ENCODE data around the gene PEX13.
"Not testable (repeated sequence)": the region's sequence is repeated elsewhere in the genome, so short reads cannot be mapped to it uniquely, and the experiment has no call there.

Gene PEX13

GRCh38 chr2:61011678-61012077, 5.8 kb upstream of the PEX13 start:
- DNase-seq = no peak

DNA sequence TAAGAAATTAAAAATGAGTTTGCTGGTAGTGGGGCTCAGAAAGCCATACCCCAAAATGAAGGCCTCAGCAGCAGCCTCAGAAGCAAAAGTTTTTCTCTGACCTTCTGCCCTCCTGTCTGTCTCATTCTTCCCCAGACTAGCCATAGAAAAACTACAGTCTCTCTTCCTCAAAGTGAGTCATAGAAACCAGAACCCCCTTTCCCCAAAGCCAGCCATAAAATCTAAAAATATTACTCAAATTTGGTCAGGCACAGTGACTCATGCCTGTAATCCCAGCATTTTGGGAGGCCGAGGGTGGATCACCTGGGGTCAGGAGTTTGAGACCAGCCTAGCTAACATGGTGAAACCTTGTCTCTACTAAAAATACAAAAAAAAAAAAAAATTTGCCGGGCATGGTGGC, 5.2 kb upstream of the PEX13 start:
- DNase-seq = not testable (repeated sequence)

- DNase-seq = no peak
These were observed 4.1 kb upstream of the PEX13 start for GRCh38 chr2:61013382-61013781.

DNA sequence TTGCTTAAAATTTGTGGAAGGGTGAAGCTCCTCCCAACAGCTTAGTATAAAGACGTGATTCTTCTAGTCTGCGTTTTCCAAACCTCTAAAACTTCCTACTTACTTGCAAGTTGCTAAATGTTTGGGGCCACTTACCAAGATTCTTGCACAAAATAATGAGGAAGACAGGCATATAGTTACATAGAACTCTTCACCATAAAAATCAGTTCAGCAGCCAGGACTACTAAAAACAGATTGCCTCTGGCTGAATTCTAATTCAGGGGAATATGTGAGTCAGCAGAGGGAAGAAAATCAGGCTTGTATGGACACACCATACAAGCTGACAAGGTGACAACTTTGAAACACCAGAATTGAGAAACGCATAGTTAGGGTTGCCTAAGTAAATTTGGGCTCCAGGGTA, 2.8 kb upstream of the PEX13 start:
- DNase-seq = no peak

DNA sequence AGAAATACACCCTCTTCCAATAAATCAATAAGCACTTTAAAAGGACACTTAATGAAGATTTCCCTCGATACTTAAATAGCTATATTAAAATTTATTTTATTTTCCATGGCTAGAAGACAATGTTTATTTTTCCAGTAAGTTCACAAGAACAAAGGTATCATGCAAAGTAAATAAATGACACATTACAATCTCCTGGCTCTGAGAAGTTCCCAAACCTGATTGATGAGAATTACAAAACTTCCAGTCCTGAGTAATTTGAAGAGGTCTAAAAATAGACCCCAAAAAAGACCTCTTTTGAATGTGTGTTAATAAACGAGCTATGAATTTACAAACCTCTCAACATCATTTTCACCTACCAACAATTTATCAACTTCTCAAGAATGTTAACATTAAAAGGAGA, 1.5 kb upstream of the PEX13 start:
- no peak for DNase-seq

DNA sequence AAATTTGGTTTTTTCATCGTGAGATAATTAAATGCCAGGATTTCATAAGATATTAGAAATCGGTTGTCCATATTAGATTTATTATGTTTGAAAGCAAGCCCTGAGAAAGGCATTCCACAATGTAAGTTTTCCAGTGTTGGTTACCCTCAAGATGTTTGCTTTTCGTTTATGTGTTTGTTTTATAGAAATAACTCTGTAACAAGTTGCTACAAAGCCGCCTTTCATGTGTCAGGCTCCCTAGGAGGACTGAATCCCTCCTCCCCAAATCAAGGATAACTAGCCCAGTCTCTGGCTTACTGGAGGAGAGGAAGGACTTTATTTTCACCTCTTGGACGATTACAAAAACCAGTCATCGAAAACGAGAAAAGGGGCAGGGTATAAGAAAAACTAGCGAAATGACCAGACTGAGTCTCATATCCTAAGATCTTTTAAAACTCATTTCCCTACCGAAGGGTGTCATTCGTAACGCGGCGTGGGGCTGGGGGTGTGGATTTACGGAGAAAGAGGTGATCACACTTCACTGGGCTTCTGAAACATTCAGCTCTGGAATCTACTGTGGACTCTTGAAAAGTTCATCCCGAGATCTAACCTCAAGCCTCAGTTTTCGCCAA, 1.0 kb upstream of the PEX13 start:
- DNase-seq = no peak

DNA sequence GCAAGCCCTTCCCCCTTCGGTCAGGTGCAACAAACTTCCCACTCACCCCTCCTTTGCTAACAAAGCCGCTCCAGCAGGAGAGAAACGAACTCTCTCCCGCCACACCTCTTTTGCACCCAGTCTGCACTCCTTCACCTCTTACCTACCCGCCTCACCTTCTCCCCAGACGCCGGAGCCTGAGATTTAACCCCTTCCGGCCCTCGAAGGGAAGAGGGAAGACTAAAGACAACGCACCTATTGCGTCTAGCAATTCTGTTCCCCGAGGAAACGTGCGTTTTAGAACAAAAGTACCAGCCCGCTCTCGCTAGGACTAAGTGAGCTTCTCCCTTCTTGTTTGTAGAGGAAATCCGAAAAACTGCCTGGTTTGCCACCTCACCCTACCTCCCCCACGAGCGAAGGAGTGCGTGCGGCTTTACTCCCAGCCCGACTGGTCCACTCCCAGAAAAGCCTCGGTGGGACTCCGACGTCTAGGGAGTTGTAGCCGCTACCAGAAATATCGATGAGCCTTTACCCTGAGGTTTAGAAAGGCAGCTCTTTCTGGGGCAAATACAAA, 441 bp upstream of the PEX13 start:
- peak; percentile 88 for DNase-seq

- DNase-seq = no peak
These were observed 817 bp downstream of the PEX13 start for GRCh38 chr2:61018318-61018755.

DNA sequence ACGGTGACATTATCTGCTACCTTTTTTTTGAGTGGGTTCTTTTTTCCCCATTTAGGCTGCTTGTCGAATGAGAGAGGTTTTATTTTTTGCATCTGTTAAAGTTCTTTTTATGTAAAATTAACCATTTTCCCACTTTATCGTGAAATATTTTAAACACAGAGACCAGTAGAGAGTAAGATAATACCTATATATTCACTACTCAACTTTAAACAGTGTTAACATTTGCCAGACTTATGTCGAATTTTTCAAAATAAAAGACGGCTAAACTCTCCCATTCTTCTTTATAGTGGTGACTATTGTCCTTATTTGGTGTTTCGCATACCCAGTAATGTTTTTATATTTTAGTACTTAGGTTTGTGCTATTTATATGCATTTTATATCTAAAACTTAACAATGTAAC, 1.3 kb downstream of the PEX13 start:
- no peak for DNase-seq

- no peak for DNase-seq
These were observed 3.7 kb downstream of the PEX13 start for GRCh38 chr2:61021228-61021660.

GRCh38 chr2:61023670-61024069, 6.2 kb downstream of the PEX13 start:
- DNase-seq = no peak

DNA sequence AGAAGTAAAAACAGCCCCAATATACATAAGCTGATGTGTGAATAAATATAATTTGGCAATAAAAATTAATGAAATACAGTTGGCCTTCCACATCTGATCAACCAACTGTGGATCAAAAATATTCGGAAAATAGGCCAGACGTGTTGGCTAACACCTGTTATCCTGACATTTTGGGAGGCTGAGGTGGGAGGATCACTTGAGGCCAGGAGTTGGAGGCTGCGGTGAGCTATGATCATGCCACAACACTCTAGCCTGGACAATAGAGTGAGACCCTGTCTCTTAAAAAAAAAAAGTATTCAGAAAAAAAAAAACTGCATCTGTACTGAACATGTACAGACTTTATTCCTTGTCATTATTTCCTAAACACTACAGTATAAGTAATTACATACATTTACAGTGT, 12.0 kb downstream of the PEX13 start:
- no peak for DNase-seq

GRCh38 chr2:61034592-61034991, 17.1 kb downstream of the PEX13 start:
- DNase-seq = not testable (repeated sequence)

DNA sequence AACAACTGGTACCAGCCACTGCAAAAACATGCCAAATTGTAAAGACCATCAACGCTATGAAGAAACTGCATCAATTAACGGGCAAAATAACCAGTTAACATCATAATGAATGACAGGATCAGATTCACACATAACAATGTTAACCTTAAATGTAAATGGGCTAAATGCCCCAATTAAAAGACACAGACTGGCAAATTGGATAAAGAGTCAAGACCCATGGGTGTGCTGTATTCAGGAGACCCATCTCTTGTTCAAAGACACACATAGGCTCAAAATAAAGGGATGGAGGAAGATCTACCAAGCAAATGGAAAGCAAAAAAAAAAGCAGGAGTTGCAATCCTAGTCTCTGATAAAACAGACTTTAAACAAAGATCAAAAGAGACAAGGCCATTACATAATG, 19.1 kb downstream of the PEX13 start:
- DNase-seq = not testable (repeated sequence)

DNA sequence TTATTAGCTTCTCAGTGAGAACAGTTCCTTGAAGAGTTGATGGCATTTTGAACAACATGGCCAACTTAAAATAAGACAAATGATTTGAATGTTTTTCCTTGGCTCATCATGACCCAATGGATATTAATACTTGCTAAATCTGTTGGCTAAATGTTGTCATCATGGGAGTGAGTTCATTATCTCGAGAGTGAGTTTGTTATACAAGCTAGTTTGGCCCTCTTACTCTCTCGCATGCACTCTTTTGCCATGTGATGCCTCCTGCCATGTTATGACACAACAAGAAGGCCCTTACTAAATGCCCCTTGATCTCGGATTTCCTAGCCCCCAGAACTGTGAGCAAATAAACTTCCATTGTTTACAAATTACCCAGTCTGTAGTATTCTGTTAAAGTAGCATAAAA, 25.3 kb downstream of the PEX13 start:
- DNase-seq = no peak

- no peak for DNase-seq
These were observed 27.1 kb downstream of the PEX13 start for GRCh38 chr2:61044636-61045035.

- no peak for DNase-seq
These were observed 27.7 kb downstream of the PEX13 start for GRCh38 chr2:61045226-61045625.

- DNase-seq = no peak
These were observed 28.5 kb downstream of the PEX13 start for GRCh38 chr2:61045999-61046398.

DNA sequence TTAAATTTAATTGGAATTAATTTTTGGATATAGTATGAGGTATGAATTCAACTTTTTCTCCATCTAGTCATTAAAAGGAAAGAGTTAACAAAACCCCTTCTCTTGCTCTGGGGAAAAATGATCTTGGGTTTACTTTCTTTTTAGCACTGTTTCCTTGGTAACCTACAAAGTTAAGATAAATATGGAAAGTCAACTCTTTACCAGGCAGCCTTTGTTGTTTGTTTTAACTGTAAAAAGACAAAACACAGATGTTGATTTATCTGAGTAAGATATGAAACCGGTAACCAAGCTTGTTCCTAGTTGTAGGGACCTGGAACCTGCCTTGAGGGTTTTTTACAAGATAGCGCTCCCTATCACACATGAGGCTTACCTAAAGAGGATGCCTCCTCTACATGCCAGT, 38.0 kb downstream of the PEX13 start:
- DNase-seq = no peak

- DNase-seq = no peak
These were observed 40.0 kb downstream of the PEX13 start for GRCh38 chr2:61057562-61057961.

DNA sequence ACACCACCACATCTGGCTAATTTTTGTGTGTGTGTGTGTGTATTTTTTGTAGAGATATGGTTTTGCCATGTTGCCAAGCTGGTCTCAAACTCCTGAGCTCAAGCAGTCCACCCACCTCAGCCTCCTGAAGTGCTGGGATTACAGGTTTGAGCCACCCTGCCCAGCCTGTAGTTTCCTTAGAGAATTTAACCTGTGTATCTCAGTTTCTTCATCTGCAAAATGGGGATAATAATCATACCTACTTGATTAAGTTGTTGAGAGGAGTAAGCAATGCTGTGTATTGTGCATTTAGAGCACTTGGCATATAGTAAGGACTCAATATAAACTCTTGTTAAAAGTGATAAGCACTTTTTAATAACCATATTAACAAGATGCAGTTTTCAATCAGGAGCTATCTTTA, 41.9 kb downstream of the PEX13 start:
- DNase-seq = no peak

GRCh38 chr2:61065714-61066709, 48.5 kb downstream of the PEX13 start, which contains the start of gene SANBR:
Gene SANBR (plus strand): TSS chr2:61065871. CDS start chr2:61070351, 4,480 bp downstream.
- DNase-seq = peak; percentile 95

GRCh38 chr2:61074100-61074499, 56.6 kb downstream of the PEX13 start:
- DNase-seq = no peak

GRCh38 chr2:61085883-61086282, 68.4 kb downstream of the PEX13 start:
- no peak for DNase-seq

Measured in activated effector memory CD4-positive, alpha-beta T cell treated with anti-CD3 and anti-CD28 coated beads, Interleukin-2, amount 50 U/mL, for 16 hours (primary cell).